NCI-H2107 treated with DMSO at 0.1 percent for 48 hours (cell line): Measurements from ENCODE around the gene RPLP2.

ENCODE experiments used
- DNase-seq: peaks from one replicate; lab custom pipeline; 2025; ENCODE audit not compliant: unreplicated experiment; lab: John Stamatoyannopoulos, UW

The RPLP2 gene

GRCh38 chr11:846496-847098 lies 36.8 kb downstream of the RPLP2 start:
- no peak for DNase-seq

- no peak for DNase-seq
These were observed 38.1 kb downstream of the RPLP2 start for GRCh38 chr11:847876-848275.

GRCh38 chr11:848380-848931 lies 38.7 kb downstream of the RPLP2 start:
- DNase-seq = no peak

- peak; percentile 36 for DNase-seq
These were observed 39.5 kb downstream of the RPLP2 start for GRCh38 chr11:849104-849824.

GRCh38 chr11:849951-850774 lies 40.4 kb downstream of the RPLP2 start:
- DNase-seq = no peak

- DNase-seq = no peak
These were observed 41.3 kb downstream of the RPLP2 start for GRCh38 chr11:850775-851763.

GRCh38 chr11:852762-853161 lies 43.0 kb downstream of the RPLP2 start:
- no peak for DNase-seq

- no peak for DNase-seq
These were observed 44.1 kb downstream of the RPLP2 start for GRCh38 chr11:853682-854448.

- DNase-seq = no peak
These were observed 45.0 kb downstream of the RPLP2 start for GRCh38 chr11:854601-855329.

- no peak for DNase-seq
These were observed 45.5 kb downstream of the RPLP2 start for GRCh38 chr11:855330-855674.

- no peak for DNase-seq
These were observed 46.0 kb downstream of the RPLP2 start for GRCh38 chr11:855796-856195.

- no peak for DNase-seq
These were observed 46.6 kb downstream of the RPLP2 start for GRCh38 chr11:856397-856796.

GRCh38 chr11:858053-858761 lies 48.4 kb downstream of the RPLP2 start:
- DNase-seq = no peak

GRCh38 chr11:858762-859339 lies 49.1 kb downstream of the RPLP2 start:
- DNase-seq = no peak

- DNase-seq = peak; percentile 68
These were observed 49.8 kb downstream of the RPLP2 start for GRCh38 chr11:859394-860131.

GRCh38 chr11:860234-861104 lies 50.7 kb downstream of the RPLP2 start:
- no peak for DNase-seq

- DNase-seq = peak; percentile 96
These were observed 51.3 kb downstream of the RPLP2 start for GRCh38 chr11:861105-861479.
